ENCODE data around the gene TMEM238. TPM values are rescaled to one million over a fixed set of nuclear protein-coding genes. Genes with fewer than 3 reads are reported as not detected.
"Not testable (repeated sequence)": the region's sequence is repeated elsewhere in the genome, so short reads cannot be mapped to it uniquely, and the experiment has no call there.

Gene TMEM238
- total and polyA plus RNA-seq, 7 donors: 0.10 to 2.9 (median 0.52) TPM; not detected in 1

- no peak for ATAC-seq
- WGBS, 3 donors: 62 to 72% (median 66%) methylated on average over 7 of the region's 7 CpGs
- H3K9me3 ChIP-seq: no peaks in the 10 kb centered on the region
Observed at GRCh38 chr19:55336101-55336500, 48.0 kb downstream of the TMEM238 start.

DNA sequence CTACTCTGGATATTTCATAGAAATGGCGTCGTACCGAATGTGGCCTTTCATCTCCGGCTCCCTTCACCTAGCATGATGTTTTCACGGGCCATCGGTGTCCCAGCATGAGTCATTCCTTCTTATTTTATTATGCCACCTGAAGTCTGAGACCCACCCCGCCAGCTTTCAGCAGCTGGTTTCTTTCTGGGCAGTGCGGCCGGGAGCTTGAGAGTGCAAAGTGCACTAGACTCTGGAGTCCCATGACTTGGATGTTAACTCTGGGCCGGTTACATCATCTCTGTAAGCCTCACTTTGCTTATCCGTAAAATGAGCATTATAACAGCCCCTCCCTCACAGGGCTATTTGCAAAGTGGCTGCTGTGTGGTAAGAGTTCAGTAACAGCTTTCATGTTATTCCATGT is 50.2 kb downstream of the TMEM238 start:
- Histone ChIP-seq H3K27me3 (ENCODE audit: insufficient read depth in 3 of 3, low read length in 2 of 3) (peaks cover 0 to 33% (median 0%) of the 10 kb centered on the region in 3 donors), H3K4me1 (peaks cover 4% of the 10 kb centered on the region), H3K27ac (no peak overlapping the region), H3K36me3 (ENCODE audit: insufficient read depth in 1 of 2, low read depth in 1 of 2) (no peaks in the 10 kb centered on the region), H3K9me3 (no peaks in the 10 kb centered on the region), H3K4me3 (no peak overlapping the region)
- intact Hi-C loops (cut with DNase I): no loop called here
- WGBS, 3 donors: 67 to 69% (median 68%) methylated on average over 11 of the region's 11 CpGs
- TF ChIP-seq, protein P1, sequence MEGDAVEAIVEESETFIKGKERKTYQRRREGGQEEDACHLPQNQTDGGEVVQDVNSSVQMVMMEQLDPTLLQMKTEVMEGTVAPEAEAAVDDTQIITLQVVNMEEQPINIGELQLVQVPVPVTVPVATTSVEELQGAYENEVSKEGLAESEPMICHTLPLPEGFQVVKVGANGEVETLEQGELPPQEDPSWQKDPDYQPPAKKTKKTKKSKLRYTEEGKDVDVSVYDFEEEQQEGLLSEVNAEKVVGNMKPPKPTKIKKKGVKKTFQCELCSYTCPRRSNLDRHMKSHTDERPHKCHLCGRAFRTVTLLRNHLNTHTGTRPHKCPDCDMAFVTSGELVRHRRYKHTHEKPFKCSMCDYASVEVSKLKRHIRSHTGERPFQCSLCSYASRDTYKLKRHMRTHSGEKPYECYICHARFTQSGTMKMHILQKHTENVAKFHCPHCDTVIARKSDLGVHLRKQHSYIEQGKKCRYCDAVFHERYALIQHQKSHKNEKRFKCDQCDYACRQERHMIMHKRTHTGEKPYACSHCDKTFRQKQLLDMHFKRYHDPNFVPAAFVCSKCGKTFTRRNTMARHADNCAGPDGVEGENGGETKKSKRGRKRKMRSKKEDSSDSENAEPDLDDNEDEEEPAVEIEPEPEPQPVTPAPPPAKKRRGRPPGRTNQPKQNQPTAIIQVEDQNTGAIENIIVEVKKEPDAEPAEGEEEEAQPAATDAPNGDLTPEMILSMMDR (IDR thresholded peaks at IDR 0.05): no peak
- ATAC-seq: no peak
- DNase-seq: no peak

More at GRCh38 chr19:55336101-55336500, 48.0 kb downstream of the TMEM238 start:
- peaks cover 10% of the 10 kb centered on the region for H3K4me1 ChIP-seq
- peaks cover 0 to 31% (median 0%) of the 10 kb centered on the region in 3 donors for H3K27me3 ChIP-seq (ENCODE audit: insufficient read depth in 3 of 3, low read length in 2 of 3)
- intact Hi-C loops (cut with DNase I): loop anchor here (5.0 kb wide), 1 partner anchor 34 kb away; no protein-coding TSS in a partner anchor
- DNase-seq: no peak
- H3K4me3 ChIP-seq: no peak overlapping the region
- no peak overlapping the region for H3K27ac ChIP-seq
- TF ChIP-seq, protein P1 (IDR thresholded peaks at IDR 0.05): no peak
- no peaks in the 10 kb centered on the region for H3K36me3 ChIP-seq (ENCODE audit: insufficient read depth in 1 of 2, low read depth in 1 of 2)

GRCh38 chr19:55329791-55330190 is 54.3 kb downstream of the TMEM238 start:
- H3K9me3 ChIP-seq; H3K36me3 ChIP-seq (ENCODE audit: insufficient read depth in 1 of 2, low read depth in 1 of 2): not testable (repeated sequence)

More at GRCh38 chr19:55329791-55330190, 54.3 kb downstream of the TMEM238 start:
- peaks cover 0 to 28% (median 0%) of the 10 kb centered on the region in 3 donors for H3K27me3 ChIP-seq (ENCODE audit: insufficient read depth in 3 of 3, low read length in 2 of 3)
- DNase-seq; ATAC-seq; H3K4me1 ChIP-seq; H3K4me3 ChIP-seq; H3K27ac ChIP-seq; intact Hi-C loops (cut with DNase I): not testable (repeated sequence)
- 86 to 88% (median 86%) methylated on average over 6 of the region's 6 CpGs for WGBS, 3 donors

Other genes starting within 250 kb of the TMEM238 start
- gene TNNT1, start 235.1 kb downstream of the TMEM238 start, total RNA-seq: 1,000 to 10,000 TPM; 7,142 to 9,723 (median 8,305) TPM
- gene TNNT1, start 235.1 kb downstream of the TMEM238 start, polyA plus RNA-seq: over 10,000 TPM in 2 of 3 donors, 1,000 to 10,000 TPM in 1; 4,522 to 12,694 (median 10,175) TPM
- gene TNNI3, start 226.6 kb downstream of the TMEM238 start, total RNA-seq: 10 to 100 TPM in 1 of 4 donors, 1 to 10 TPM in 3; 5.0 to 16.2 (median 7.4) TPM
- 10 to 100 TPM; 13.4 to 17.4 (median 15.2) TPM for gene TNNI3, start 226.6 kb downstream of the TMEM238 start, polyA plus RNA-seq
- gene DNAAF3, start 217.7 kb downstream of the TMEM238 start, total RNA-seq: not detected
- gene DNAAF3, start 217.7 kb downstream of the TMEM238 start, polyA plus RNA-seq: under 1 TPM; 0.06 to 0.47 (median 0.34) TPM
- gene SYT5, start 204.0 kb downstream of the TMEM238 start, total RNA-seq: not detected
- under 1 TPM in 2 of 3 donors, not detected in 1; 0.03 to 0.13 TPM for gene SYT5, start 204.0 kb downstream of the TMEM238 start, polyA plus RNA-seq
- under 1 TPM in 3 of 4 donors, not detected in 1; 0.15 to 0.18 (median 0.17) TPM for gene PTPRH, start 174.8 kb downstream of the TMEM238 start, total RNA-seq
- under 1 TPM; 0.04 to 0.12 (median 0.05) TPM for gene PTPRH, start 174.8 kb downstream of the TMEM238 start, polyA plus RNA-seq
- 1 to 10 TPM; 2.0 to 2.4 (median 2.3) TPM for gene TMEM86B, start 155.5 kb downstream of the TMEM238 start, total RNA-seq
- 1 to 10 TPM in 2 of 3 donors, under 1 TPM in 1; 0.68 to 2.1 (median 1.2) TPM for gene TMEM86B, start 155.5 kb downstream of the TMEM238 start, polyA plus RNA-seq
- 10 to 100 TPM; 38.1 to 51.8 (median 43.9) TPM for gene PPP6R1, start 125.3 kb downstream of the TMEM238 start, total RNA-seq
- 10 to 100 TPM; 27.9 to 72.3 (median 50.0) TPM for gene PPP6R1, start 125.3 kb downstream of the TMEM238 start, polyA plus RNA-seq
- gene HSPBP1, start 104.2 kb downstream of the TMEM238 start, total RNA-seq: 10 to 100 TPM; 23.0 to 34.0 (median 28.6) TPM
- gene HSPBP1, start 104.2 kb downstream of the TMEM238 start, polyA plus RNA-seq: 10 to 100 TPM; 41.8 to 98.2 (median 65.6) TPM
- 1 to 10 TPM in 2 of 4 donors, under 1 TPM in 2; 0.77 to 1.1 (median 0.92) TPM for gene BRSK1, start 100.3 kb downstream of the TMEM238 start, total RNA-seq
- gene BRSK1, start 100.3 kb downstream of the TMEM238 start, polyA plus RNA-seq: under 1 TPM; 0.14 to 0.64 (median 0.53) TPM
- gene TMEM150B, start 59.0 kb downstream of the TMEM238 start, total RNA-seq: 1 to 10 TPM in 1 of 4 donors, under 1 TPM in 3; 0.38 to 1.1 (median 0.57) TPM
- gene TMEM150B, start 59.0 kb downstream of the TMEM238 start, polyA plus RNA-seq: under 1 TPM; 0.08 to 0.30 (median 0.23) TPM
- gene KMT5C, start 44.4 kb downstream of the TMEM238 start, total RNA-seq: 1 to 10 TPM; 3.9 to 5.7 (median 4.6) TPM
- 1 to 10 TPM; 1.8 to 2.6 (median 2.4) TPM for gene KMT5C, start 44.4 kb downstream of the TMEM238 start, polyA plus RNA-seq
- gene COX6B2, start 29.6 kb downstream of the TMEM238 start, total RNA-seq: not detected
- gene COX6B2, start 29.6 kb downstream of the TMEM238 start, polyA plus RNA-seq: under 1 TPM in 1 of 3 donors, not detected in 2; 0.04 TPM
- not detected for gene GARIN5B, start 21.0 kb downstream of the TMEM238 start, total RNA-seq
- not detected for gene GARIN5B, start 21.0 kb downstream of the TMEM238 start, polyA plus RNA-seq
- not detected for gene IL11, start 13.8 kb downstream of the TMEM238 start, total RNA-seq
- gene IL11, start 13.8 kb downstream of the TMEM238 start, polyA plus RNA-seq: under 1 TPM in 1 of 3 donors, not detected in 2; 0.06 TPM
- not detected for gene TMEM190, start 7.5 kb downstream of the TMEM238 start, total RNA-seq
- not detected for gene TMEM190, start 7.5 kb downstream of the TMEM238 start, polyA plus RNA-seq
- gene RPL28, start 1.6 kb upstream of the TMEM238 start, total RNA-seq: 100 to 1,000 TPM; 548 to 810 (median 665) TPM
- 1,000 to 10,000 TPM in 1 of 3 donors, 100 to 1,000 TPM in 2; 547 to 1,362 (median 786) TPM for gene RPL28, start 1.6 kb upstream of the TMEM238 start, polyA plus RNA-seq
- 10 to 100 TPM; 15.4 to 26.7 (median 21.2) TPM for gene UBE2S, start 23.5 kb upstream of the TMEM238 start, total RNA-seq
- 10 to 100 TPM in 2 of 3 donors, 1 to 10 TPM in 1; 5.6 to 22.8 (median 16.6) TPM for gene UBE2S, start 23.5 kb upstream of the TMEM238 start, polyA plus RNA-seq
- not detected for gene SHISA7, start 59.0 kb upstream of the TMEM238 start, total RNA-seq
- under 1 TPM in 1 of 3 donors, not detected in 2; 0.01 TPM for gene SHISA7, start 59.0 kb upstream of the TMEM238 start, polyA plus RNA-seq
- 10 to 100 TPM; 32.0 to 78.0 (median 48.1) TPM for gene ISOC2, start 77.3 kb upstream of the TMEM238 start, total RNA-seq
- gene ISOC2, start 77.3 kb upstream of the TMEM238 start, polyA plus RNA-seq: 100 to 1,000 TPM in 2 of 3 donors, 10 to 100 TPM in 1; 78.7 to 177 (median 109) TPM
- not detected for gene C19orf85, start 80.5 kb upstream of the TMEM238 start, total RNA-seq
- not detected for gene C19orf85, start 80.5 kb upstream of the TMEM238 start, polyA plus RNA-seq
- 10 to 100 TPM in 2 of 4 donors, 1 to 10 TPM in 2; 5.9 to 14.3 (median 11.5) TPM for gene ZNF628, start 92.3 kb upstream of the TMEM238 start, total RNA-seq
- gene ZNF628, start 92.3 kb upstream of the TMEM238 start, polyA plus RNA-seq: 10 to 100 TPM; 11.8 to 12.4 (median 12.2) TPM
- 1 to 10 TPM; 2.6 to 6.3 (median 4.5) TPM for gene NAT14, start 100.9 kb upstream of the TMEM238 start, total RNA-seq
- gene NAT14, start 100.9 kb upstream of the TMEM238 start, polyA plus RNA-seq: 1 to 10 TPM; 2.0 to 4.2 (median 3.6) TPM
- 1 to 10 TPM; 1.2 to 4.6 (median 1.9) TPM for gene SSC5D, start 104.1 kb upstream of the TMEM238 start, total RNA-seq
- under 1 TPM; 0.11 to 0.35 (median 0.16) TPM for gene SSC5D, start 104.1 kb upstream of the TMEM238 start, polyA plus RNA-seq
- 10 to 100 TPM in 1 of 4 donors, 1 to 10 TPM in 2, under 1 TPM in 1; 0.59 to 13.4 (median 3.7) TPM for gene SBK2, start 152.8 kb upstream of the TMEM238 start, total RNA-seq
- 1 to 10 TPM in 1 of 3 donors, under 1 TPM in 2; 0.14 to 1.1 (median 0.91) TPM for gene SBK2, start 152.8 kb upstream of the TMEM238 start, polyA plus RNA-seq
- gene SBK3, start 161.3 kb upstream of the TMEM238 start, total RNA-seq: 10 to 100 TPM in 2 of 4 donors, 1 to 10 TPM in 1, under 1 TPM in 1; 0.79 to 30.8 (median 7.6) TPM
- gene SBK3, start 161.3 kb upstream of the TMEM238 start, polyA plus RNA-seq: 10 to 100 TPM in 1 of 3 donors, 1 to 10 TPM in 2; 5.4 to 10.6 (median 7.9) TPM
- gene ZNF579, start 196.6 kb upstream of the TMEM238 start, total RNA-seq: 10 to 100 TPM; 21.8 to 81.6 (median 29.5) TPM
- 10 to 100 TPM in 2 of 3 donors, 1 to 10 TPM in 1; 4.2 to 22.9 (median 14.2) TPM for gene ZNF579, start 196.6 kb upstream of the TMEM238 start, polyA plus RNA-seq
- gene FIZ1, start 215.2 kb upstream of the TMEM238 start, total RNA-seq: 10 to 100 TPM in 3 of 4 donors, 1 to 10 TPM in 1; 9.9 to 23.7 (median 13.2) TPM
- 10 to 100 TPM; 10.8 to 12.1 (median 11.5) TPM for gene FIZ1, start 215.2 kb upstream of the TMEM238 start, polyA plus RNA-seq
- 10 to 100 TPM; 21.4 to 32.0 (median 24.5) TPM for gene ZNF524, start 216.0 kb upstream of the TMEM238 start, total RNA-seq
- 10 to 100 TPM; 38.6 to 52.5 (median 41.4) TPM for gene ZNF524, start 216.0 kb upstream of the TMEM238 start, polyA plus RNA-seq
- 10 to 100 TPM; 17.1 to 40.4 (median 25.0) TPM for gene ZNF865, start 221.4 kb upstream of the TMEM238 start, total RNA-seq
- gene ZNF865, start 221.4 kb upstream of the TMEM238 start, polyA plus RNA-seq: 10 to 100 TPM; 11.1 to 20.3 (median 19.3) TPM
- 10 to 100 TPM in 3 of 4 donors, 1 to 10 TPM in 1; 9.0 to 22.2 (median 11.4) TPM for gene ZNF784, start 240.3 kb upstream of the TMEM238 start, total RNA-seq
- 10 to 100 TPM in 1 of 3 donors, 1 to 10 TPM in 2; 4.9 to 14.9 (median 7.3) TPM for gene ZNF784, start 240.3 kb upstream of the TMEM238 start, polyA plus RNA-seq